Astrocyte of the spinal cord (primary cell): ENCODE data around the gene SIAH2.

ENCODE experiments used
- DNase-seq: peaks from one replicate; pipeline ENCODE4 v3.0.0; 2011; ENCODE audit warnings: low read depth, low spot score
- H3K4me3 ChIP-seq: 2 replicates; pipeline ENCODE4 v1.5.1; 2011; ENCODE audit warnings: low read depth, mild to moderate bottlenecking, low read length, moderate library complexity
- CTCF ChIP-seq: IDR thresholded peaks from 2 replicates; pipeline ENCODE4 v1.5.1; 2012; ENCODE audit warnings: low read depth, mild to moderate bottlenecking, low read length, inconsistent platforms
- in situ Hi-C: cut with HindIII; loops from 2 replicates; pipeline ENCODE4 v1.10.0; 2017; ENCODE audit warnings: low sequenced_read_pairs

The SIAH2 gene

DNA sequence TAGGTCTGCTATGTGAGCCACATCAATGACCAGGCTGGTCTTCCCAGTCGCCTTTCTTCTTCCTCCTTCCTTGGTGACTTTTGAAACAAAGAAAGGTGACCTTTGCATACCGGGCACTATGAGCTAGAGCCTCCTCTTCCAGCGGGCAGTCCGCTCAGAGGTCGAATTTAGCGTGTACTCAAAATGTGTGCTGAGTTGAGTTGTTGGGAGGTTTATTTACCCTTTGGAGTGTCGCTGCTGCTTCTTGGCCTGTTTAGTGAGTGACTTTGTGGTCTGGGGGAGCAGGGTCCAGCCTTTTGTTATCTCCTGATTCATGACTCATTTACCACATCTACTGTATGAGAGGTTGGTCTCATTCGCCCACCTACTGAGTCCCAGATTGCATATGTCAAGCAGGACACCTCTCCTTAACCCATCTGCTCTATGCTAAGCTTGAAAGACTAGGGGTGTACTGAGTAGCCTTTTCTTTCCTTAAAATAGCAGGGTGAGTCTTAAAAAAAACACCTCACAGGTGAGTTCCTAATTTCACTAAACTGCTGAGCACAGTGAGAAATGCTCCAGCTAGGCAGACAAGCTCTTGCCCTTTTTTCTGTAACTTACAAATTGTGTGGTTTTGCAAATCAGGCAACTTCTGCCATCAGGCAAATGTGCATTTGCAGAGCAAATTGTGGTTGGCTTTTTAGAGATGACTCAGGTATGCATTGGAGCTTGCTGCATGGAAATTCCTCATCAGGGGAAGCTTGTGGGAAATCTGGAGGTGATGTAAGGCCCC lies 3.2 kb upstream of the SIAH2 start:
- in situ Hi-C loops, result no loop called here
- DNase-seq, result peak; percentile 77
- H3K4me3 ChIP-seq, result no peak overlapping the region
- TF ChIP-seq CTCF, result no peak

DNA sequence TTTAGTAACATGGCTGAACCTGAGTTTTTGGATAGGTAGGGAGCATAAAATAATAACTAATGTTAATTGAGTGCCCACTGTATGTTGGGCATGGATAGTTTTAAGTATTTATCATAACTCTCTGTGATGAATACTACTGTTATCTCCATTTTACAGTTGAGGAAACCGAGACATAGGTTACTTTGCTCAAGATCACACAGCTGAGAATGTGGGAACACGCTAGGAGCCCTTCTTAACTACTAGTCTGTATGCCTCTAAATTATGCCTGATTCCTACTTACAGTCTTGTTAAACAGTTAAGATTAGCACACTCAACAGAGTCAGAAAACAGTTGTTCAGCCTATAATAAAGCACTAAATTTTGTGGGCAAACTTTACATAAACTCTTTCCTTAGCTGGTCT lies 2.0 kb upstream of the SIAH2 start:
- DNase-seq, result no peak
- in situ Hi-C loops, result no loop called here
- no peak overlapping the region for H3K4me3 ChIP-seq
- no peak for TF ChIP-seq CTCF

DNA sequence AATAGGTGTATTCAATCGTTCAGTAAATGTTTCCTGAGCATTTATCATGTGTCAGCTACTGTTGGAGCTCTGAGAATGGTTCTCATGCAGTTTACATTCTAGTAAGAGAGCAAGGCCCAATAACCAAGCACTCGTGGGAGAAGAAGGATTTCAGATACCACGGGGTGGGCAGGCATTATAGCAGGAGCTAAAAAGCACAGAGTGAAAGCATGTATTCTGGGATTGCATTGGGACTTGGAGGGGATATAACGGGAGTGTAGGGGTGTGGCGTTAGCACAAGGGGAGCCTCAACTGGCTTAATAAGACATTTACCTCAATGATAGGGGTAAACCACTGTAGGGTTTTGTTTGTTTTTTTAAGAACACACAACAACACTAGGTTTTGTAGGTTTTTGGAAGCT lies 1.6 kb upstream of the SIAH2 start:
- in situ Hi-C loops, result no loop called here
- TF ChIP-seq CTCF, result no peak
- no peak for DNase-seq
- no peak overlapping the region for H3K4me3 ChIP-seq

GRCh38 chr3:150763841-150764483 lies 993 bp upstream of the SIAH2 start:
- no peak for DNase-seq
- TF ChIP-seq CTCF, result peak; percentile 59
- in situ Hi-C loops, result no loop called here
- peak overlapping the region; percentile 86 for H3K4me3 ChIP-seq

DNA sequence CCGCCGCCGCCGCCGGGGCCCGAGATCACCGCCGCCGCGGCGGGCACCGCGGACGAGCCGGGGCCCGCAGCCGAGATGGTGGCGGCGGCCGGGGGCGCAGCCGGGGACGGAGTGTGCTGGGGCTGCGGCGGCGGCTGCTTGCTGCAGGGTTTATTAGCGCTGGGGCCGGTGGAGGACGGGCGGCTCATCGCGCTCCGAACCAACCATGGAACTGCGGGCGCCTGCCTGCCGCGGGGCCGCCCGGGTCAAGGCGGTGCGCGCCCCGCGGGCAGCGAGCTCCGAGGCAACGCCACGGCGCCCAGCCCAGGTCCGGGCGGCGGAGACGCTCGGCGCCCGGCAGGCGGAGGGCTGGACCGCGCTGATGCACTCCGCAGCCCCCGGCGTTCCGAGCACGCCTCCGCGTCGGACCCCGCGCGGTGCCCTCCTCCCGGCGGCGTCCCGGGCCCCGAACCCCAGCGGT lies 277 bp downstream of the SIAH2 start:
- TF ChIP-seq CTCF, result no peak
- DNase-seq, result no peak
- H3K4me3 ChIP-seq, result peak overlapping the region; percentile 86
- in situ Hi-C loops, result no loop called here

- H3K4me3 ChIP-seq, result peak overlapping the region; percentile 86
- in situ Hi-C loops, result no loop called here
- TF ChIP-seq CTCF, result no peak
- DNase-seq, result peak; percentile 58
These were observed 923 bp downstream of the SIAH2 start for GRCh38 chr3:150761831-150762661.
